Adrenal gland (tissue), 5 donors: ENCODE data around the gene RIT2.

Experiments
- POLR2A ChIP-seq, 2 donors: fragments of 450-650 bp; IDR thresholded peaks; one replicate each; pipeline ENCODE4 v1.6.1; 2017; ENCODE audit warnings: antibody characterized with exemption in 2 of 2, mild to moderate bottlenecking in 2 of 2, moderate library complexity in 1 of 2
- TF ChIP-seq, protein P1 (sequence below), 6 experiments: fragments of 450-650 bp in 4 of 6; fragments of 200-600 bp in 2 of 6; sonication (generic) in 1 of 6; IDR thresholded peaks; 1 replicate in 5 of 6; 2 replicates in 1 of 6; pipeline versions ENCODE4 v1.5.1 to v1.8.0; 2016 to 2021; ENCODE audit warnings: antibody characterized with exemption in 6 of 6, mild to moderate bottlenecking in 2 of 6, moderate library complexity in 1 of 6
- donor health status: DM: no; HTN: no; CAD: no.

- TF ChIP-seq, protein P1, sequence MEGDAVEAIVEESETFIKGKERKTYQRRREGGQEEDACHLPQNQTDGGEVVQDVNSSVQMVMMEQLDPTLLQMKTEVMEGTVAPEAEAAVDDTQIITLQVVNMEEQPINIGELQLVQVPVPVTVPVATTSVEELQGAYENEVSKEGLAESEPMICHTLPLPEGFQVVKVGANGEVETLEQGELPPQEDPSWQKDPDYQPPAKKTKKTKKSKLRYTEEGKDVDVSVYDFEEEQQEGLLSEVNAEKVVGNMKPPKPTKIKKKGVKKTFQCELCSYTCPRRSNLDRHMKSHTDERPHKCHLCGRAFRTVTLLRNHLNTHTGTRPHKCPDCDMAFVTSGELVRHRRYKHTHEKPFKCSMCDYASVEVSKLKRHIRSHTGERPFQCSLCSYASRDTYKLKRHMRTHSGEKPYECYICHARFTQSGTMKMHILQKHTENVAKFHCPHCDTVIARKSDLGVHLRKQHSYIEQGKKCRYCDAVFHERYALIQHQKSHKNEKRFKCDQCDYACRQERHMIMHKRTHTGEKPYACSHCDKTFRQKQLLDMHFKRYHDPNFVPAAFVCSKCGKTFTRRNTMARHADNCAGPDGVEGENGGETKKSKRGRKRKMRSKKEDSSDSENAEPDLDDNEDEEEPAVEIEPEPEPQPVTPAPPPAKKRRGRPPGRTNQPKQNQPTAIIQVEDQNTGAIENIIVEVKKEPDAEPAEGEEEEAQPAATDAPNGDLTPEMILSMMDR (IDR thresholded peaks at IDR 0.05), result no peak
- TF ChIP-seq POLR2A (IDR thresholded peaks at IDR 0.05), result no peak
These were observed 10.0 kb upstream of the RIT2 start for GRCh38 chr18:43125471-43125870.
